ENCODE measurements around the gene SNTB2. TPM values are rescaled to one million over a fixed set of nuclear protein-coding genes. Genes with fewer than 3 reads are reported as not detected.

Gene SNTB2
- total and polyA plus RNA-seq, 2 donors (not counting 3 experiments of a cell fraction or from before 2014, with no cell fraction given) = 24.9 to 73.7 TPM

DNA sequence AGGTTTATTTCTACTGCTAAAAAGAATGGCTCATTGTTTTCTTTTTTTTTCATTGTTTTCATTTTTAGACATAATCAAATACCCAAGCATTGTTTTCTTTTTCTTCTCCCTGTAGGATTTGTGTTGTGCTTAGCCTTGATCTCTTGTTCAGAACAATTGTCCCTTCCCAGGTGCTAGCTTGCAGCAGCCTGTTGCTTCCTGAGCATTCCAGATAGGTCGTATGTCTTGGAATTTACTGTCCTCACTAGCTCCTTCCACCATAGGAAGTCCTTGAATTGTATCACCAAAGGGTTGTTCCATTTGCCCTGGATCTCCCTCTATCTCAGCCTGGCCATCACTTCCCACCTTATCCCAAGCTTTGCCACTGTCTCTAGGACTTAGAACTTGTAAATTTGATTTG is 114.2 kb downstream of the SNTB2 start:
- peak overlapping the region; percentile 44 for H3K27ac ChIP-seq (ENCODE audit: insufficient read depth, low read depth, low read length)
- no peaks in the 10 kb centered on the region for H3K27me3 ChIP-seq (ENCODE audit: control insufficient read depth in 2 of 2, insufficient read depth in 2 of 2, low read length in 2 of 2)
- no peak overlapping the region for H3K4me3 ChIP-seq (replicated peaks in 1 of 3; ENCODE audit: insufficient read depth in 1 of 3, low read depth in 1 of 3, low read length in 3 of 3)
- TF ChIP-seq FOS (IDR thresholded peaks at IDR 0.05; ENCODE audit: borderline replicate concordance, insufficient read depth, low read length) = no peak
- no peak for TF ChIP-seq GATA2 (IDR thresholded peaks at IDR 0.05; ENCODE audit: insufficient read depth, insufficient read length, low read depth, low read length)
- no peak for TF ChIP-seq EZH2 (IDR thresholded peaks at IDR 0.05; ENCODE audit: borderline replicate concordance, low read depth, low read length, severe bottlenecking)
- FAIRE-seq (peak; percentile 46), DNase-seq (ENCODE audit: low read depth, low spot score) (peak; percentile 57)
- H3K79me2 ChIP-seq (ENCODE audit: control insufficient read depth, insufficient read depth, low read length) = no peaks in the 10 kb centered on the region
- H2AFZ ChIP-seq (ENCODE audit: low read depth, low read length) = no peak overlapping the region
- H3K9me3 ChIP-seq (replicated peaks; ENCODE audit: control insufficient read depth, insufficient read depth, low read length) = no peaks in the 10 kb centered on the region
- H3K4me1 ChIP-seq (ENCODE audit: control insufficient read depth, extremely low read depth, insufficient read depth, low read length) = peaks cover 21% of the 10 kb centered on the region
- intact Hi-C loops (cut with micrococcal nuclease) (no loop called here), dilution Hi-C loops (cut with MboI; ENCODE audit: extremely low pct_ligation_motif_present, low sequenced_read_pairs) (no loop called here)
- no peaks in the 10 kb centered on the region for H3K9me1 ChIP-seq (replicated peaks; ENCODE audit: control insufficient read depth, extremely low read depth, insufficient read depth, low read length)
- H4K20me1 ChIP-seq (replicated peaks; ENCODE audit: control insufficient read depth, extremely low read depth, insufficient read depth, low read length) = no peaks in the 10 kb centered on the region
- CTCF ChIA-PET = interaction anchor here (0.6 to 5.8 kb wide), 4 partner anchors 8 to 150 kb away, joined by 3 to 30 read pairs (median 3); no protein-coding TSS in a partner anchor
- no TSS peak for BruUV-seq (replicated peaks)
- H3K36me3 ChIP-seq (ENCODE audit: control insufficient read depth in 2 of 2, extremely low read depth in 1 of 2, insufficient read depth in 2 of 2, low read length in 2 of 2) = peaks cover 6 to 7% of the 10 kb centered on the region in 2 experiments
- H3K4me2 ChIP-seq (ENCODE audit: insufficient read depth, low read length) = peak overlapping the region; percentile 10
- peak overlapping the region; percentile 5 for H3K9ac ChIP-seq (replicated peaks; ENCODE audit: extremely low read depth, insufficient read depth, low read length)
- POLR2A ChIA-PET = no interaction called here

DNA sequence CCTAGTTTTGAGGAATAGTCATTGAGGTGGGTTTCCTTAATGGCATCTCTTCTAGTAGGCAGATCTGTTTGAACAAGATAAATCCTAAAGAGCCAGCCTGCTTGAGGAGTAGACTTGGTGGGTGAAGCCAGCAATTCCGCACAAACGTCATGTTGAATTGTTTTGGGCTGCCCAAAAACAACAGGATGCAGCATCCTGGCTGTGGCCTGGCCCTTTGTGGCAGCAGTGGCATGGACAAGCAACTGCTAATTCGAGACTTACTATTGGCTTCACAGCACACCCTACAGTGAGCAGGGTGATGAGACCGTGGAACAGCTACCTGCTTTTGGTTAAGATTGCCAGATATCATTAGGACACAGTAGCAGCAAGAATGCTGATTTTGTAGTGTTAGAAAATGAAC is 114.9 kb downstream of the SNTB2 start:
- no TSS peak for BruUV-seq (replicated peaks)

More for the DNA sequence above, 114.9 kb downstream of the SNTB2 start:
- Histone ChIP-seq H3K4me3 (replicated peaks in 1 of 3; ENCODE audit: insufficient read depth in 1 of 3, low read depth in 1 of 3, low read length in 3 of 3) (no peak overlapping the region), H3K4me2 (ENCODE audit: insufficient read depth, low read length) (no peak overlapping the region), H3K9me1 (replicated peaks; ENCODE audit: control insufficient read depth, extremely low read depth, insufficient read depth, low read length) (no peaks in the 10 kb centered on the region), H3K79me2 (ENCODE audit: control insufficient read depth, insufficient read depth, low read length) (no peaks in the 10 kb centered on the region), H3K36me3 (ENCODE audit: control insufficient read depth in 2 of 2, extremely low read depth in 1 of 2, insufficient read depth in 2 of 2, low read length in 2 of 2) (peaks cover 6% of the 10 kb centered on the region in 2 experiments), H2AFZ (ENCODE audit: low read depth, low read length) (no peak overlapping the region), H3K9ac (replicated peaks; ENCODE audit: extremely low read depth, insufficient read depth, low read length) (no peak overlapping the region), H3K27ac (ENCODE audit: insufficient read depth, low read depth, low read length) (peak overlapping the region; percentile 2), H4K20me1 (replicated peaks; ENCODE audit: control insufficient read depth, extremely low read depth, insufficient read depth, low read length) (no peaks in the 10 kb centered on the region), H3K4me1 (ENCODE audit: control insufficient read depth, extremely low read depth, insufficient read depth, low read length) (peaks cover 21% of the 10 kb centered on the region), H3K9me3 (replicated peaks; ENCODE audit: control insufficient read depth, insufficient read depth, low read length) (no peaks in the 10 kb centered on the region), H3K27me3 (ENCODE audit: control insufficient read depth in 2 of 2, insufficient read depth in 2 of 2, low read length in 2 of 2) (no peaks in the 10 kb centered on the region)
- ChIA-PET POLR2A (no interaction called here), CTCF (interaction anchor here (0.7 to 5.8 kb wide), 3 partner anchors 9 to 151 kb away, joined by 3 to 30 read pairs (median 3); no protein-coding TSS in a partner anchor)
- TF ChIP-seq GATA2 (IDR thresholded peaks at IDR 0.05; ENCODE audit: insufficient read depth, insufficient read length, low read depth, low read length) (no peak), FOS (IDR thresholded peaks at IDR 0.05; ENCODE audit: borderline replicate concordance, insufficient read depth, low read length) (no peak)
- TF ChIP-seq, protein P1, sequence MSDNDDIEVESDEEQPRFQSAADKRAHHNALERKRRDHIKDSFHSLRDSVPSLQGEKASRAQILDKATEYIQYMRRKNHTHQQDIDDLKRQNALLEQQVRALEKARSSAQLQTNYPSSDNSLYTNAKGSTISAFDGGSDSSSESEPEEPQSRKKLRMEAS (IDR thresholded peaks at IDR 0.05; ENCODE audit: insufficient read depth, insufficient read length) = no peak
- TF ChIP-seq, protein P2, sequence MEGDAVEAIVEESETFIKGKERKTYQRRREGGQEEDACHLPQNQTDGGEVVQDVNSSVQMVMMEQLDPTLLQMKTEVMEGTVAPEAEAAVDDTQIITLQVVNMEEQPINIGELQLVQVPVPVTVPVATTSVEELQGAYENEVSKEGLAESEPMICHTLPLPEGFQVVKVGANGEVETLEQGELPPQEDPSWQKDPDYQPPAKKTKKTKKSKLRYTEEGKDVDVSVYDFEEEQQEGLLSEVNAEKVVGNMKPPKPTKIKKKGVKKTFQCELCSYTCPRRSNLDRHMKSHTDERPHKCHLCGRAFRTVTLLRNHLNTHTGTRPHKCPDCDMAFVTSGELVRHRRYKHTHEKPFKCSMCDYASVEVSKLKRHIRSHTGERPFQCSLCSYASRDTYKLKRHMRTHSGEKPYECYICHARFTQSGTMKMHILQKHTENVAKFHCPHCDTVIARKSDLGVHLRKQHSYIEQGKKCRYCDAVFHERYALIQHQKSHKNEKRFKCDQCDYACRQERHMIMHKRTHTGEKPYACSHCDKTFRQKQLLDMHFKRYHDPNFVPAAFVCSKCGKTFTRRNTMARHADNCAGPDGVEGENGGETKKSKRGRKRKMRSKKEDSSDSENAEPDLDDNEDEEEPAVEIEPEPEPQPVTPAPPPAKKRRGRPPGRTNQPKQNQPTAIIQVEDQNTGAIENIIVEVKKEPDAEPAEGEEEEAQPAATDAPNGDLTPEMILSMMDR (IDR thresholded peaks at IDR 0.05; ENCODE audit: extremely low read depth in 1 of 2, insufficient read depth in 1 of 2, low read depth in 1 of 2, low read length in 2 of 2) = no peak
- intact Hi-C loops (cut with micrococcal nuclease) = no loop called here
- dilution Hi-C loops (cut with MboI; ENCODE audit: extremely low pct_ligation_motif_present, low sequenced_read_pairs) = no loop called here
- DNase-seq (ENCODE audit: low read depth, low spot score) (peak; percentile 21), FAIRE-seq (no peak)

All from endothelial cell of umbilical vein (primary cell).